H9 (cell line): Measurements from ENCODE around the gene AGBL4. TPM values are rescaled to one million over a fixed set of nuclear protein-coding genes. Genes with fewer than 3 reads are reported as not detected.
A peak's percentile ranks its signal among the peaks of the same experiment; 100 is the strongest.

Source experiments
- DNase-seq: peaks from one replicate; pipeline ENCODE4 v3.0.0-alpha.2; 2017
- H2AFZ ChIP-seq: one replicate; pipeline ENCODE4 v1.6.1; 2013; ENCODE audit warnings: mild to moderate bottlenecking, low read length, control low read depth, moderate library complexity
- H2AK5ac ChIP-seq: 2 replicates; pipeline ENCODE4 v1.6.1; 2013; ENCODE audit warnings: low read length, control low read depth, mixed read lengths; ENCODE audit not compliant: insufficient read length
- H2BK120ac ChIP-seq: one replicate; pipeline ENCODE4 v1.6.1; 2013; ENCODE audit warnings: low read depth, mild to moderate bottlenecking, low read length, control low read depth, inconsistent platforms; ENCODE audit not compliant: poor library complexity, severe bottlenecking
- H2BK12ac ChIP-seq: 2 replicates; pipeline ENCODE4 v1.6.1; 2013; ENCODE audit warnings: low read length, control low read depth, mixed read lengths, low read depth; ENCODE audit not compliant: insufficient read length
- H2BK15ac ChIP-seq: 2 replicates; pipeline ENCODE4 v1.6.1; 2013; ENCODE audit warnings: low read depth, low read length, control low read depth
- H2BK20ac ChIP-seq: one replicate; pipeline ENCODE4 v1.6.1; 2013; ENCODE audit warnings: low read depth, mild to moderate bottlenecking, low read length, control low read depth, inconsistent platforms; ENCODE audit not compliant: poor library complexity, severe bottlenecking
- H2BK5ac ChIP-seq: 2 replicates; pipeline ENCODE4 v1.6.1; 2013; ENCODE audit warnings: low read length, control low read depth, mixed read lengths; ENCODE audit not compliant: insufficient read length
- H3K14ac ChIP-seq: 2 replicates; pipeline ENCODE4 v1.6.1; 2013; ENCODE audit warnings: low read length, control low read depth; ENCODE audit not compliant: insufficient read depth
- H3K18ac ChIP-seq: 2 replicates; pipeline ENCODE4 v1.6.1; 2013; ENCODE audit warnings: low read depth, mild to moderate bottlenecking, mixed read lengths, low read length, control low read depth; ENCODE audit not compliant: insufficient read length
- H3K23ac ChIP-seq: 2 replicates; pipeline ENCODE4 v1.6.1; 2013; ENCODE audit warnings: low read length, control low read depth, mixed read lengths, low read depth; ENCODE audit not compliant: insufficient read length
- H3K23me2 ChIP-seq: 2 replicates; pipeline ENCODE4 v1.6.1; 2013; ENCODE audit warnings: low read depth, mild to moderate bottlenecking, mixed read lengths, low read length, control low read depth; ENCODE audit not compliant: insufficient read length, poor library complexity, severe bottlenecking
- H3K27ac ChIP-seq: 2 replicates; pipeline ENCODE4 v1.5.1; 2013; ENCODE audit warnings: low read length, control low read depth, mixed read lengths, low read depth; ENCODE audit not compliant: insufficient read length
- H3K27me3 ChIP-seq: 2 replicates; pipeline ENCODE4 v1.6.1; 2013; ENCODE audit warnings: low read length, control low read depth, inconsistent platforms; ENCODE audit not compliant: insufficient read depth
- H3K4ac ChIP-seq: 2 replicates; pipeline ENCODE4 v1.6.1; 2013; ENCODE audit warnings: low read depth, mild to moderate bottlenecking, control low read depth, inconsistent platforms, low read length, moderate library complexity
- H3K4me1 ChIP-seq: 2 replicates; pipeline ENCODE4 v1.6.1; 2013; ENCODE audit warnings: low read length, control low read depth, inconsistent platforms; ENCODE audit not compliant: insufficient read depth
- H3K4me2 ChIP-seq: 2 replicates; pipeline ENCODE4 v1.6.1; 2013; ENCODE audit warnings: low read length, control low read depth, mixed read lengths; ENCODE audit not compliant: insufficient read length, insufficient read depth
- H3K56ac ChIP-seq: 2 replicates; pipeline ENCODE4 v1.6.1; 2013; ENCODE audit warnings: low read depth, mild to moderate bottlenecking, mixed read lengths, low read length, control low read depth; ENCODE audit not compliant: insufficient read length
- H3K79me1 ChIP-seq: 2 replicates; pipeline ENCODE4 v1.6.1; 2013; ENCODE audit warnings: low read depth, mild to moderate bottlenecking, moderate library complexity, low read length, control low read depth, inconsistent platforms; ENCODE audit not compliant: insufficient read depth, poor library complexity, severe bottlenecking
- H3K79me2 ChIP-seq: 2 replicates; pipeline ENCODE4 v1.6.1; 2013; ENCODE audit warnings: low read length, control low read depth, inconsistent platforms; ENCODE audit not compliant: insufficient read depth
- H3K9ac ChIP-seq: 2 replicates; pipeline ENCODE4 v1.6.1; 2013; ENCODE audit warnings: low read length, control low read depth, mixed read lengths; ENCODE audit not compliant: insufficient read length; ENCODE audit errors: extremely low read depth
- H3K9me3 ChIP-seq: one replicate; pipeline ENCODE4 v1.6.1; 2013; ENCODE audit warnings: low read depth, low read length, inconsistent platforms; ENCODE audit not compliant: control insufficient read depth
- H3T11ph ChIP-seq: one replicate; pipeline ENCODE4 v1.6.1; 2013; ENCODE audit warnings: mild to moderate bottlenecking, low read length, control low read depth, inconsistent platforms
- H4K20me1 ChIP-seq: one replicate; pipeline ENCODE4 v1.6.1; 2013; ENCODE audit not compliant: control insufficient read depth, insufficient read length, insufficient read depth
- H4K5ac ChIP-seq: 2 replicates; pipeline ENCODE4 v1.6.1; 2013; ENCODE audit warnings: low read depth, mild to moderate bottlenecking, mixed read lengths, low read length, control low read depth; ENCODE audit not compliant: insufficient read length
- H4K8ac ChIP-seq: replicated peaks from 2 replicates; pipeline ENCODE4 v1.6.1; 2013; ENCODE audit warnings: low read length, control low read depth, mixed read lengths, low read depth; ENCODE audit not compliant: insufficient read length
- H4K91ac ChIP-seq: 2 replicates; pipeline ENCODE4 v1.6.1; 2013; ENCODE audit warnings: low read depth, mild to moderate bottlenecking, moderate library complexity, mixed read lengths, low read length, control low read depth; ENCODE audit not compliant: insufficient read length
- H3K27ac Mint-ChIP-seq, 3 experiments: 2 replicates in 2 of 3; 3 replicates in 1 of 3; pipeline ENCODE4 v1.8.0; 2020 to 2021; ENCODE audit warnings: mixed read lengths in 3 of 3, mild to moderate bottlenecking in 1 of 3, moderate library complexity in 1 of 3
- H3K27me3 Mint-ChIP-seq: 2 replicates; pipeline ENCODE4 v1.8.0; 2021; ENCODE audit warnings: low read depth, mild to moderate bottlenecking, moderate library complexity, mixed read lengths
- H3K36me3 Mint-ChIP-seq, 3 experiments: 2 replicates in 2 of 3; 3 replicates in 1 of 3; pipeline ENCODE4 v1.8.0; 2020 to 2021; ENCODE audit warnings: low read depth in 3 of 3, mixed read lengths in 3 of 3; ENCODE audit not compliant: insufficient read depth in 1 of 3
- H3K4me1 Mint-ChIP-seq, 2 experiments: 2 replicates each; pipeline ENCODE4 v1.8.0; 2020; ENCODE audit warnings: mixed read lengths in 2 of 2
- H3K4me3 Mint-ChIP-seq, 2 experiments: 2 replicates in 1 of 2; 3 replicates in 1 of 2; pipeline ENCODE4 v1.8.0; 2020 to 2021; ENCODE audit warnings: mild to moderate bottlenecking in 2 of 2, mixed read lengths in 2 of 2, moderate library complexity in 1 of 2
- H3K9me3 Mint-ChIP-seq, 2 experiments: 2 replicates in 1 of 2; 3 replicates in 1 of 2; pipeline ENCODE4 v1.8.0; 2020; ENCODE audit warnings: mild to moderate bottlenecking in 2 of 2, mixed read lengths in 2 of 2, moderate library complexity in 1 of 2
- CTCF ChIP-seq: fragments of 200-600 bp; sonication (generic); conservative IDR thresholded peaks from 3 replicates; pipeline ENCODE4 v1.8.0; 2021; ENCODE audit warnings: antibody characterized with exemption, mild to moderate bottlenecking
- WGBS: extraction: QIAGEN DNeasy Blood & Tissue Kit; methylation state at CpG from one replicate; pipeline ENCODE4 v1.1.7; 2013; ENCODE audit warnings: missing lambda C conversion rate, low lambda C conversion rate, mixed read lengths; ENCODE audit not compliant: insufficient read length; ENCODE audit errors: extremely low coverage; 5-methylcytosine and 5-hydroxymethylcytosine counted together
- total RNA-seq: library from RNA; stranded (reverse); gene quantifications from 2 replicates; pipeline ENCODE4 v1.2.1, GENCODE V29; 2021

AGBL4 gene
- total RNA-seq, 1 experiment from 2014 or later = not detected

GRCh38 chr1:49298304-49298703 is 725.5 kb downstream of the AGBL4 start:
- Mint-ChIP-seq H3K36me3 (peaks cover 7 to 37% (median 8%) of the 10 kb centered on the region in 3 experiments; a peak in 6 of 7 replicates), H3K27me3 (peaks cover 2% of the 10 kb centered on the region; the same call in 1 of the 2 replicates), H3K4me1 (no peaks in the 10 kb centered on the region), H3K4me3 (no peak overlapping the region), H3K9me3 (peaks cover 89 to 92% of the 10 kb centered on the region in 2 experiments), H3K27ac (no peak overlapping the region)
- H4K8ac ChIP-seq = no peak overlapping the region
- no peak overlapping the region for H2BK20ac ChIP-seq
- H2AK5ac ChIP-seq = no peak overlapping the region
- no peaks in the 10 kb centered on the region for H3K4me1 ChIP-seq
- H3K56ac ChIP-seq = no peak overlapping the region
- no peak overlapping the region for H2BK12ac ChIP-seq
- H3K14ac ChIP-seq = no peak overlapping the region
- H3K23me2 ChIP-seq = no peaks in the 10 kb centered on the region
- no peak overlapping the region for H3T11ph ChIP-seq
- no peaks in the 10 kb centered on the region for H3K79me1 ChIP-seq
- WGBS = no CpG with 5 or more reads among the region's 2 CpGs
- no peaks in the 10 kb centered on the region for H4K20me1 ChIP-seq
- H3K9ac ChIP-seq = no peak overlapping the region
- no peak overlapping the region for H4K5ac ChIP-seq
- peak; percentile 34 for DNase-seq
- H3K23ac ChIP-seq = no peak overlapping the region
- no peak overlapping the region for H2BK120ac ChIP-seq
- H3K4ac ChIP-seq = no peak overlapping the region
- H2AFZ ChIP-seq = no peak overlapping the region
- H2BK5ac ChIP-seq = no peak overlapping the region
- no peaks in the 10 kb centered on the region for H3K27me3 ChIP-seq
- H4K91ac ChIP-seq = no peak overlapping the region
- no peak overlapping the region for H3K27ac ChIP-seq
- no peak overlapping the region for H2BK15ac ChIP-seq
- no peak overlapping the region for H3K18ac ChIP-seq
- no peak overlapping the region for H3K4me2 ChIP-seq
- TF ChIP-seq CTCF = no peak
- H3K79me2 ChIP-seq = no peaks in the 10 kb centered on the region
- H3K9me3 ChIP-seq = peaks cover 77% of the 10 kb centered on the region
